Measurements from ENCODE around the gene ESYT3. TPM values are rescaled to one million over a fixed set of nuclear protein-coding genes. Genes with fewer than 3 reads are reported as not detected.

The ESYT3 gene
- total RNA-seq, 1 donor from 2014 or later, result not detected

DNA sequence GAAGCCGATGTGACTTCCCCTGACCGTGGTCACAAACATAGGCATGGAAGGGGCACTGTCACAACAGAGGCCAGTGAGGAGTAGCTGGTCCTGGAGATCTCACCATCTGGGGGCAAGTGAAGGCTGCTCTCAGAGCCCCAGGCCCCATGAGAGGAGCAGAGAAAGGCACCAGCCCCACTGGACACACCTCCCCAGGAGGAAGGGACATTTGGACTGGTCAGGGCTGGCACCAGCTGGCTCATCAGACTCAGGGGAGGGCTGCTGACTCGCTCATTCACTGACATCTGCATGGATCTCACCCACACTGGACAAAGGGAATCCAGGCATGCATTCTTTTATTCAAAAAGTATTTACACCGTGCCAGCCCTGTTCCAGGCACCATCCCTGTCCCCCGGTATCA lies 26.8 kb downstream of the ESYT3 start:
- peak in 1 of 2 donors; percentile 47 for DNase-seq (ENCODE audit: low spot score in 2 of 2)
- Histone ChIP-seq H3K36me3 (no peaks in the 10 kb centered on the region), H3K4me3 (no peak overlapping the region), H3K27me3 (no peaks in the 10 kb centered on the region), H3K27ac (no peak overlapping the region), H3K9me3 (no peaks in the 10 kb centered on the region), H3K4me1 (no peaks in the 10 kb centered on the region)
- intact Hi-C loops (cut with DNase I), result no loop called here
- TF ChIP-seq, protein P1, sequence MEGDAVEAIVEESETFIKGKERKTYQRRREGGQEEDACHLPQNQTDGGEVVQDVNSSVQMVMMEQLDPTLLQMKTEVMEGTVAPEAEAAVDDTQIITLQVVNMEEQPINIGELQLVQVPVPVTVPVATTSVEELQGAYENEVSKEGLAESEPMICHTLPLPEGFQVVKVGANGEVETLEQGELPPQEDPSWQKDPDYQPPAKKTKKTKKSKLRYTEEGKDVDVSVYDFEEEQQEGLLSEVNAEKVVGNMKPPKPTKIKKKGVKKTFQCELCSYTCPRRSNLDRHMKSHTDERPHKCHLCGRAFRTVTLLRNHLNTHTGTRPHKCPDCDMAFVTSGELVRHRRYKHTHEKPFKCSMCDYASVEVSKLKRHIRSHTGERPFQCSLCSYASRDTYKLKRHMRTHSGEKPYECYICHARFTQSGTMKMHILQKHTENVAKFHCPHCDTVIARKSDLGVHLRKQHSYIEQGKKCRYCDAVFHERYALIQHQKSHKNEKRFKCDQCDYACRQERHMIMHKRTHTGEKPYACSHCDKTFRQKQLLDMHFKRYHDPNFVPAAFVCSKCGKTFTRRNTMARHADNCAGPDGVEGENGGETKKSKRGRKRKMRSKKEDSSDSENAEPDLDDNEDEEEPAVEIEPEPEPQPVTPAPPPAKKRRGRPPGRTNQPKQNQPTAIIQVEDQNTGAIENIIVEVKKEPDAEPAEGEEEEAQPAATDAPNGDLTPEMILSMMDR (IDR thresholded peaks at IDR 0.05), result no peak

DNA sequence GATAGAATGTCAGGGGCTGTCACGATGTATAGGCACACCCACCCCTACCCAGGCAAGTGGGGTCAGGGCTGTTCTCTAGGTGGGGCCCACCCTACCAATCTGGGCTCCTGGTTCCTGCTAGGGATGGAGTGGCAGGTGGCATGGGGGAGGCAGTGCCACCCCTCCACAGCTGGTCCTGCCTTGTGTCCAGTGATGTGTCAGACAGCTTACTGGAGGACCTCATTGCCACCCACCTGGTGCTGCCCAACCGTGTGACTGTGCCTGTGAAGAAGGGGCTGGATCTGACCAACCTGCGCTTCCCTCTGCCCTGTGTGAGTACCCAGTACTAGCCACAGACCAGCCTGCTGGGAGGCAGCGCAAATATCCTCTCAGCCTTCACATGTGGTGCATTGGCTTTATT lies 27.5 kb downstream of the ESYT3 start:
- TF ChIP-seq, protein P1 (IDR thresholded peaks at IDR 0.05), result no peak
- peak in 1 of 2 donors; percentile 33 for DNase-seq (ENCODE audit: low spot score in 2 of 2)
- intact Hi-C loops (cut with DNase I), result no loop called here

DNA sequence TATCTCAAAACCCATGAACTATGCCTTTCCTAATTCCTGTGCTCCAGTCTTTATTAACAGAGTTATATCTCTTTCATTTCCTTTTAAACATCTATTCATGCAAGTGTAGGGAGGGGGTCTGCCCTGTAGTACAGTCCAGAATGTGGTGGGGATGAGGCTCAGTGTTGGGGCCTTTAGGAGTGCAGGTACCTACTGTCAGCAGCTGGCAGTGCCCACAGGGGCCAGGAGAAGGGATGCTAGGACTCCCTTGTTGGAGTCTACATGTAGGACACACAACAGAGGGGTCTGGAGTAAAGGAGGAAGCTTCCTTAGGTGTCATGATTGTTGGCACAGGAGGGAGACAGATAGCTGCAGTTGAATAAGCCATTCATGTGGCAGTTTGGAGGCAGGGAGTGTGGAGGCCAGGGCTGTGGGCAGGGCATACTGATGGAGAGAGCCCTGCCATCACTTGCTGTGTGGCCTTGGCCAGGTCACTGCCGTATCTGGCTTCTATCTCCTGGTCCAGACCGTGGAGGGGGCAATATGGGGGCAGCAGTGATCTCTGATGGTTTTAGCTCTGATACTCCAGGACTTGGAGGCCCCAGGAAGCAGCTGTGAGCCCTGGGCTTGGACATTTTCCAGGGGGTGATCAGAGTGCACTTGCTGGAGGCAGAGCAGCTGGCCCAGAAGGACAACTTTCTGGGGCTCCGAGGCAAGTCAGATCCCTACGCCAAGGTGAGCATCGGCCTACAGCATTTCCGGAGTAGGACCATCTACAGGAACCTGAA lies 29.5 kb downstream of the ESYT3 start:
- Histone ChIP-seq H3K36me3 (no peaks in the 10 kb centered on the region), H3K27ac (no peak overlapping the region), H3K27me3 (no peaks in the 10 kb centered on the region), H3K4me1 (no peaks in the 10 kb centered on the region), H3K9me3 (no peaks in the 10 kb centered on the region), H3K4me3 (no peak overlapping the region)
- intact Hi-C loops (cut with DNase I), result no loop called here
- DNase-seq (ENCODE audit: low spot score in 2 of 2), result peak in 1 of 2 donors; percentile 48
- TF ChIP-seq, protein P1 (IDR thresholded peaks at IDR 0.05), result no peak

More for the DNA sequence above, 27.5 kb downstream of the ESYT3 start:
- H3K4me1 ChIP-seq, result no peaks in the 10 kb centered on the region
- H3K9me3 ChIP-seq, result no peaks in the 10 kb centered on the region
- H3K4me3 ChIP-seq, result no peak overlapping the region
- H3K27ac ChIP-seq, result no peak overlapping the region
- no peaks in the 10 kb centered on the region for H3K27me3 ChIP-seq
- no peaks in the 10 kb centered on the region for H3K36me3 ChIP-seq

DNA sequence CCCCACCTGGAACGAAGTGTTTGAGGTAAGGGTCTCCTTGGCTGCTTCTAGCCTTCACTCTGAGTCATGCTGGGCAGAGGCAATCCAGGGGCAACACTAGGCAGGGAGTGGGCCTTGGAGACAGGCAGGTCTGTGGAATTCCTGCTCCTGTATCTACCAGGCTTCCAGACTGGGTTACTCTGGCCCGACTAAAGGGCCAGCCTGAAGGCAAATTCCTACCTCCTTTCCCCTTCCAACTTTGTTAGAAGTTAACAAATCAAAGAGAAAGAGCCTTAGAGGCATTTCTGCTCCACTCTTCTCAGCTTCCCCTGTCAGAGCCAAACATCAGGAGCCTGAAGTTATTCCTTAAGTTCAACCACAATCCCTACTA lies 30.1 kb downstream of the ESYT3 start:
- intact Hi-C loops (cut with DNase I), result no loop called here
- Histone ChIP-seq H3K9me3 (no peaks in the 10 kb centered on the region), H3K4me3 (no peak overlapping the region), H3K27ac (no peak overlapping the region), H3K36me3 (no peaks in the 10 kb centered on the region), H3K4me1 (no peaks in the 10 kb centered on the region), H3K27me3 (no peaks in the 10 kb centered on the region)
- TF ChIP-seq, protein P1 (IDR thresholded peaks at IDR 0.05), result no peak
- DNase-seq (ENCODE audit: low spot score in 2 of 2), result no peak

DNA sequence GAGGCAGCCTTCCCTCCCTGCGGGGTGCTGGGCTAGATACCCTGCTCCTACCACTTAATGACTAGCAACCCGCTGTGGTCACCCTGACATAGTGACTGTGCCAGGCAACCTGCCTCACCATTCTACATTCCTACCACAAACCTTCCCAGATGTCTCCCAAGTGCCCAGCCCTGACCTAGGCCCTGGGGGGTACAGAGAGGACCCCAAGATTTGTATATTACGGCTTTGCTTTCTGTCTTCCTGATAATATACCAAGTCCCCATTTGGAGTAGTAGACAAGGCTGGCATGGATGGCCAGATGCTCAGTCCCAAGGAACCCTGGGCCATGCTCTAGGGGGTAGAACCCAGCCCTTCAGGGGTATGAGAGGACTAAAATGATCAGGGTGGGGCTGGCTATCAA lies 31.0 kb downstream of the ESYT3 start:
- intact Hi-C loops (cut with DNase I), result no loop called here
- Histone ChIP-seq H3K4me3 (no peak overlapping the region), H3K9me3 (no peaks in the 10 kb centered on the region), H3K36me3 (no peaks in the 10 kb centered on the region), H3K4me1 (no peaks in the 10 kb centered on the region), H3K27ac (no peak overlapping the region), H3K27me3 (no peaks in the 10 kb centered on the region)
- DNase-seq (ENCODE audit: low spot score in 2 of 2), result no peak
- TF ChIP-seq, protein P1 (IDR thresholded peaks at IDR 0.05), result no peak
